ENCODE results near the gene HFE.

DNA sequence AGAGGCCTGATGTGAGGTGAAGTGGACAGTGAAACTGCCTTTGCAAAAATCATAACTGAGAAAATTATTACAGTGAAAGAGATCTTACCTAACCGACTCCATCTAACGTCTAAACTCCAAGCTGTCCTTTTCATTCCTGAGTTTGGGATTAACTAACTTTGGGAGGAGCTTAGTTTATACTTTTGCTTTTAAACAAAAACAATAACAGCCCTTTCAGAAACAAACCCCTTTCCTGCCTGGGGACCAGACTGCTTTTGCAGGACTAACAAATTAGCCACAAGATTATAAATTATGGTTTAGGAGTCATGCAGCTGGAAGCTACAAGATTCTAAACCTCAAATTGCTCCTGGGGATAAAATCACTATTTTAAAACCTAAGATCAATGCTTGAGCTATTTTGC lies 38.6 kb upstream of the HFE start:
- TF ChIP-seq, protein P1, sequence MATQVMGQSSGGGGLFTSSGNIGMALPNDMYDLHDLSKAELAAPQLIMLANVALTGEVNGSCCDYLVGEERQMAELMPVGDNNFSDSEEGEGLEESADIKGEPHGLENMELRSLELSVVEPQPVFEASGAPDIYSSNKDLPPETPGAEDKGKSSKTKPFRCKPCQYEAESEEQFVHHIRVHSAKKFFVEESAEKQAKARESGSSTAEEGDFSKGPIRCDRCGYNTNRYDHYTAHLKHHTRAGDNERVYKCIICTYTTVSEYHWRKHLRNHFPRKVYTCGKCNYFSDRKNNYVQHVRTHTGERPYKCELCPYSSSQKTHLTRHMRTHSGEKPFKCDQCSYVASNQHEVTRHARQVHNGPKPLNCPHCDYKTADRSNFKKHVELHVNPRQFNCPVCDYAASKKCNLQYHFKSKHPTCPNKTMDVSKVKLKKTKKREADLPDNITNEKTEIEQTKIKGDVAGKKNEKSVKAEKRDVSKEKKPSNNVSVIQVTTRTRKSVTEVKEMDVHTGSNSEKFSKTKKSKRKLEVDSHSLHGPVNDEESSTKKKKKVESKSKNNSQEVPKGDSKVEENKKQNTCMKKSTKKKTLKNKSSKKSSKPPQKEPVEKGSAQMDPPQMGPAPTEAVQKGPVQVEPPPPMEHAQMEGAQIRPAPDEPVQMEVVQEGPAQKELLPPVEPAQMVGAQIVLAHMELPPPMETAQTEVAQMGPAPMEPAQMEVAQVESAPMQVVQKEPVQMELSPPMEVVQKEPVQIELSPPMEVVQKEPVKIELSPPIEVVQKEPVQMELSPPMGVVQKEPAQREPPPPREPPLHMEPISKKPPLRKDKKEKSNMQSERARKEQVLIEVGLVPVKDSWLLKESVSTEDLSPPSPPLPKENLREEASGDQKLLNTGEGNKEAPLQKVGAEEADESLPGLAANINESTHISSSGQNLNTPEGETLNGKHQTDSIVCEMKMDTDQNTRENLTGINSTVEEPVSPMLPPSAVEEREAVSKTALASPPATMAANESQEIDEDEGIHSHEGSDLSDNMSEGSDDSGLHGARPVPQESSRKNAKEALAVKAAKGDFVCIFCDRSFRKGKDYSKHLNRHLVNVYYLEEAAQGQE (tag by site-specific recombination; IDR thresholded peaks at IDR 0.05) = no peak
- no peak for TF ChIP-seq ZFP3 (tag by site-specific recombination; IDR thresholded peaks at IDR 0.05; ENCODE audit: low read depth)
- TF ChIP-seq, protein P2, sequence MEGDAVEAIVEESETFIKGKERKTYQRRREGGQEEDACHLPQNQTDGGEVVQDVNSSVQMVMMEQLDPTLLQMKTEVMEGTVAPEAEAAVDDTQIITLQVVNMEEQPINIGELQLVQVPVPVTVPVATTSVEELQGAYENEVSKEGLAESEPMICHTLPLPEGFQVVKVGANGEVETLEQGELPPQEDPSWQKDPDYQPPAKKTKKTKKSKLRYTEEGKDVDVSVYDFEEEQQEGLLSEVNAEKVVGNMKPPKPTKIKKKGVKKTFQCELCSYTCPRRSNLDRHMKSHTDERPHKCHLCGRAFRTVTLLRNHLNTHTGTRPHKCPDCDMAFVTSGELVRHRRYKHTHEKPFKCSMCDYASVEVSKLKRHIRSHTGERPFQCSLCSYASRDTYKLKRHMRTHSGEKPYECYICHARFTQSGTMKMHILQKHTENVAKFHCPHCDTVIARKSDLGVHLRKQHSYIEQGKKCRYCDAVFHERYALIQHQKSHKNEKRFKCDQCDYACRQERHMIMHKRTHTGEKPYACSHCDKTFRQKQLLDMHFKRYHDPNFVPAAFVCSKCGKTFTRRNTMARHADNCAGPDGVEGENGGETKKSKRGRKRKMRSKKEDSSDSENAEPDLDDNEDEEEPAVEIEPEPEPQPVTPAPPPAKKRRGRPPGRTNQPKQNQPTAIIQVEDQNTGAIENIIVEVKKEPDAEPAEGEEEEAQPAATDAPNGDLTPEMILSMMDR (tag by site-specific recombination; IDR thresholded peaks at IDR 0.05) = no peak
- TF ChIP-seq ZNF138 (tag by site-specific recombination; IDR thresholded peaks at IDR 0.05; ENCODE audit: borderline replicate concordance) = no peak
- TF ChIP-seq ZBTB21 (tag by site-specific recombination; IDR thresholded peaks at IDR 0.05) = no peak
- no peak for TF ChIP-seq ZFP69B (tag by site-specific recombination; IDR thresholded peaks at IDR 0.05)
- TF ChIP-seq BCL11A (tag by site-specific recombination; IDR thresholded peaks at IDR 0.05; ENCODE audit: low read depth) = no peak
- TF ChIP-seq, protein P3, sequence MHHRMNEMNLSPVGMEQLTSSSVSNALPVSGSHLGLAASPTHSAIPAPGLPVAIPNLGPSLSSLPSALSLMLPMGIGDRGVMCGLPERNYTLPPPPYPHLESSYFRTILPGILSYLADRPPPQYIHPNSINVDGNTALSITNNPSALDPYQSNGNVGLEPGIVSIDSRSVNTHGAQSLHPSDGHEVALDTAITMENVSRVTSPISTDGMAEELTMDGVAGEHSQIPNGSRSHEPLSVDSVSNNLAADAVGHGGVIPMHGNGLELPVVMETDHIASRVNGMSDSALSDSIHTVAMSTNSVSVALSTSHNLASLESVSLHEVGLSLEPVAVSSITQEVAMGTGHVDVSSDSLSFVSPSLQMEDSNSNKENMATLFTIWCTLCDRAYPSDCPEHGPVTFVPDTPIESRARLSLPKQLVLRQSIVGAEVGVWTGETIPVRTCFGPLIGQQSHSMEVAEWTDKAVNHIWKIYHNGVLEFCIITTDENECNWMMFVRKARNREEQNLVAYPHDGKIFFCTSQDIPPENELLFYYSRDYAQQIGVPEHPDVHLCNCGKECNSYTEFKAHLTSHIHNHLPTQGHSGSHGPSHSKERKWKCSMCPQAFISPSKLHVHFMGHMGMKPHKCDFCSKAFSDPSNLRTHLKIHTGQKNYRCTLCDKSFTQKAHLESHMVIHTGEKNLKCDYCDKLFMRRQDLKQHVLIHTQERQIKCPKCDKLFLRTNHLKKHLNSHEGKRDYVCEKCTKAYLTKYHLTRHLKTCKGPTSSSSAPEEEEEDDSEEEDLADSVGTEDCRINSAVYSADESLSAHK (tag by site-specific recombination; IDR thresholded peaks at IDR 0.05) = no peak
- no peak for TF ChIP-seq ZNF670 (tag by site-specific recombination; IDR thresholded peaks at IDR 0.05; ENCODE audit: low read depth)
- TF ChIP-seq ZBTB1 (tag by site-specific recombination; IDR thresholded peaks at IDR 0.05) = no peak
